HT1080 (cell line): Measurements from ENCODE around the gene ATP13A5. TPM values are rescaled to one million over a fixed set of nuclear protein-coding genes. Genes with fewer than 3 reads are reported as not detected.

ENCODE experiments used
- DNase-seq: peaks from one replicate; pipeline ENCODE4 v3.0.0-alpha.2; 2015; ENCODE audit warnings: low read depth
- total RNA-seq: library from RNA; depleted of rRNA; stranded (reverse); fragments of >200 nt; shearing (Covaris generic); gene quantifications from 2 replicates; pipeline ENCODE4 v1.2.3, GENCODE V29; 2014

ATP13A5 gene
- total RNA-seq, 1 experiment from 2014 or later: not detected

GRCh38 chr3:193270451-193270850, 108.1 kb downstream of the ATP13A5 start:
- DNase-seq: no peak

GRCh38 chr3:193269343-193270028, 109.1 kb downstream of the ATP13A5 start:
- DNase-seq: no peak

DNA sequence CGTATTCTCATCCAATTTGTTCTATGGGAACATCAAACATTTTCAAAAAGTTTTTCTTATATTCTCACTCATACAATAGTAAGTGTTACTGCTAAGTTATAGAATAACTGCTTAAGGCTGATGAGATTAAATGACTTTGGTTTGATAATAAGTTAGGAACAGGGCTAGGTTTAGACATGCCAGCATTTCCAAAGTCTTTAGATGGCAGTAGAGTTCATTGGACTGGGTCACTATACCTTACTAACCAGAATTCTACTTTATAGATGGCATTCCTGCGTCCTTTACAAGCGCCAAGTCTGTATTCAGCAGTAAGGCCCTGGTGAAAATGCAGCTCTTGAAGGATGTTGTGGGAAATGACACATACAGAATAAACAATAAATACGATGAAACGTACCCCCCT, 115.8 kb downstream of the ATP13A5 start:
- DNase-seq: peak; percentile 18

GRCh38 chr3:193261970-193262369, 116.6 kb downstream of the ATP13A5 start:
- DNase-seq: no peak

GRCh38 chr3:193253986-193254660, 124.4 kb downstream of the ATP13A5 start:
- no peak for DNase-seq

- DNase-seq: no peak
Measured at GRCh38 chr3:193250492-193250891, 128.1 kb downstream of the ATP13A5 start.

DNA sequence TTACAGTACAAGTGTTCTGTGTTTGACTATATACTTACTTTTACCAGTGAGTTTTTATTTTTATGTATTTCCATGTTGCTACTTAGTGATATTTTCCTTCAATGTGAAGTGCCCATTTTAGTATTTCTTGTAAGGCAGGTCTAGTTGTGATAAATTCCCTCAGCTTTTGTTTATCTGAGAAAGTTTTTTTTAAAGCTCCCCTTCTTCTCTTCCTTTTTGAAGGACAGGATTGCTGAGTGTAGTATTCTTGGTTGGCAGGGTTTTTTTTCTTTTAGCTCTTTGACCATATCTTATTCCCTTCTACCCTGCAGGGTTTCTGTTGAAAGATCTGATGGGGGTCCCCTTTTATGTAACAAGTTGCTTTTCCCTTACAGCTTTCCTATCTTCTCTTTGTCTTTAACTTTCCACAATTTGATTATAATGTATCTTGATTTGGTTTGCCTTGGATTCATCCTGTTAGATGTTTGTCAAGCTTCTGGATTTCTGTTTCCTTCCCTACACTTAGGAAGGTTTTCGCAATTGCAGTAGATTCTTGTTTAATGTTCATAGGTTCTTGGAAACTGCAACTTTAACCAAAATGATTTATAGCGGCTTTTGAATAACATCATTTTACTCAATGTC, 129.6 kb downstream of the ATP13A5 start:
- no peak for DNase-seq

GRCh38 chr3:193243571-193243970, 135.0 kb downstream of the ATP13A5 start:
- no peak for DNase-seq

- DNase-seq: no peak
Measured at GRCh38 chr3:193241716-193242115, 136.8 kb downstream of the ATP13A5 start.

DNA sequence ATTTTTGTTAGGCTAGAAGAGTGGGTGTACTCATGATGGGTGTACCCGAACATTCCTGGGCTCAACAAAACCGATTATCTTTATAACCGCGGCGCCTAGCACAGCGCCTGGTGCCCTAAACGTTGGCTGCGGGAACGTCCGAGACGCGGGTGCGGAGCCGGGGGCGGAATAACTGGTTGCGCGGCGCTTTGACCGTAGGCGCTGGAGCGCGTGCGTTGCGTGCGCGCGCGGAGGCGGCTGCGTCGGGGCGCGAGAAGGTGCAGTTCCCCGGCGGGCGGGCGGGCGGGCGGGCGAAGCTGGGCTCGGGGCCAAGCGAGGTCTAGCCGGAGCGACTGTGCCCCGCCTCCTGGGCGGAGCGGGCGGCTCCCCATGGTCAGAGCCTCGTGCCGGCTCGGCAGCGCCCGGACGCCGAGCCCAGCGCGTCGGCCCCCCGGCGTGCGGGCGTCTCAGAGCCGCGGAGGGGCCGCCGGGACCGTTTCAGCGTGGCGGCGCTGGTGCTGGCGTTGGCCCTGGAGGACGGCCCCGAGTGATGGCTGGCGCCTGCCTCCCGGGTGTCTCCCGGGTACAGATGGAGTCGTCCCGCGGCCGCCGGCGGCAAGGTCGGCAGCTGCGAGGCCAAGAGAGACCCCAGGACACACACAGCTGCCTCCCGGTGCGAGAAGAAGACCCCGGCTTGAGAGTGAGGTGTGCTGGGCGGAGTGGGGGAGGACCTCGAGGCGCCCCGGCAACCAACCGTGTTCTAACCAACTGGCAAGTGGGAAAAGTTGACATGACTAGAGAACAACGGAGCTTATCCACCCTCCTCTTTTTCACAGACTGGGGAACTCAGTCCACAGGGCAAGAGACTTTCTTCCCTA, 137.5 kb downstream of the ATP13A5 start, which contains the start of gene PLAAT1:
Gene PLAAT1 (plus strand): TSS at position 373 of the 857 bp plus-strand sequence. CDS start 14,429 bp downstream, outside the sequence.
- DNase-seq: peak; percentile 80

GRCh38 chr3:193240436-193240849, 138.1 kb downstream of the ATP13A5 start:
- no peak for DNase-seq

DNA sequence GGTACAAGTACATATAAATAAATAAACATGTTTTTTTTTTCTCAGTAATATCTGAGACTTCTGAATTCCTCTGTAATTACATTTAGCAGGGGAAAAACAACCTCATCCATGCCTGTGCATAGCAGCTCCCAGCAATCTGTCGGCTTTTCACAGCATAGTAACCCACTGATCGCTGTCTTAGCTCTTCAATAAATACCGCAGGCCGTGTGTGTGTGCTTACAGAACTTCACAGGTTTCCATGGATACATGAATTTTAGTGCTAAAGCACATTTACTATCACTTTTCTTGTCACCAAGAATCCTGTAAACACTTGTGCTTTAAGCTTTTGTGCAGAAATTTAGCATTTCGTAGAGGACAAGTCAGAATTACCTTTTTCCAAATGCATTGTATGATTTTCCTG, 141.5 kb downstream of the ATP13A5 start:
- no peak for DNase-seq

DNA sequence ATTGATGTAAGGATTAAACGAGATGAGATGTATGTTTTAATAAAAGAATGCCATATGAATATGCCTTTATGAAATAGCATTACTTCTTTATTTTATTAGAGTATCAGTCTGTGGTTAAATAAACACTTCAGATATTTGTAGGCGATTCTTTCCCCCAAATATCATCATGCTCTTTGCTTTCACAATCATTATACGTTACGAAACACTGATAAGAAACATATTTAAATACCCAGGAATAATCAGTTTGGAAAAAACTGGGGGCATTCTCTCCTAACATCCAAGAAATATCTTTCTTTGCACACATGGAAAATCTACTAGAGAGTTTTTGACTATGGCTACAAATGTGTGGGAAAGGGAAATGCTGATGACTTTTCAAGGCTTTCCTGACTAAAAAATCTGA, 142.0 kb downstream of the ATP13A5 start:
- no peak for DNase-seq

DNA sequence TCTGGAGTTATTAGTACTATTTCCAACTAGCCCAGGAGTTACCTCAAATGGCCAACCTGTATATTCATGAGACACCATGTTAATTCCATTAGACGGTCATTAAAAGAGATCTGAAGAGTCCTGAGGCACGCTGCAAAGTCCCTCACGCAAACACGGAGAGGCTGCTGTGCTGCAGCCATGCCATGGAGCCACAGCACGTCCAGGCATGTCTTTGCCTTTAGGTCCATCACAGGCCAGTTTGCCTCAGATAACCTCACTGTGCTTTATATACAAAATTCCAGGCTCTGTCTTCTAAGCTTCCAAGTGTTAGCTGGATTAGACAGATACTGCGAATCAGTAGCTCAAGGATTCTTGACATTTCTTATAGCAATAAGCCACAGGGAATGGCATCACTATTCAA, 147.4 kb downstream of the ATP13A5 start:
- no peak for DNase-seq

DNA sequence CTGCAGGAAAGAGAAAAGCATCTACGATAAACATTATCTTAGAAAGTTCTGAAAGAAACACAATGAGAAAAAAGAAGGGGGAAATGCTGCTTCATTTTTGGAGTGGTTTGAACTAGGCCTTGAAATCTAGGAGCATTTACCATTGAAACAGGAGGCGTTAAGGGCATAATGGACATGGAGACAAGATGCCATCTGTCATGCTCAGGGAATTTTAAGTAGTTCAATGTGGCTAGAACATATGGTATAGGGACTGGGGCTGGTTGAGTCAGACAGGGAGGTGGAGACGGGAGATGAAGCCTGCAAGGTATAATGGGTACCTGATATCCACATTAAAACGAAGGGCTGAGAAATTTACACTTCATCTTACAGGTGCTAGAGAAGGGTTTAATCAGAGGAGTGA, 147.9 kb downstream of the ATP13A5 start:
- DNase-seq: no peak

- DNase-seq: no peak
Measured at GRCh38 chr3:193229851-193230420, 148.6 kb downstream of the ATP13A5 start.

- DNase-seq: no peak
Measured at GRCh38 chr3:193228206-193228605, 150.3 kb downstream of the ATP13A5 start.

DNA sequence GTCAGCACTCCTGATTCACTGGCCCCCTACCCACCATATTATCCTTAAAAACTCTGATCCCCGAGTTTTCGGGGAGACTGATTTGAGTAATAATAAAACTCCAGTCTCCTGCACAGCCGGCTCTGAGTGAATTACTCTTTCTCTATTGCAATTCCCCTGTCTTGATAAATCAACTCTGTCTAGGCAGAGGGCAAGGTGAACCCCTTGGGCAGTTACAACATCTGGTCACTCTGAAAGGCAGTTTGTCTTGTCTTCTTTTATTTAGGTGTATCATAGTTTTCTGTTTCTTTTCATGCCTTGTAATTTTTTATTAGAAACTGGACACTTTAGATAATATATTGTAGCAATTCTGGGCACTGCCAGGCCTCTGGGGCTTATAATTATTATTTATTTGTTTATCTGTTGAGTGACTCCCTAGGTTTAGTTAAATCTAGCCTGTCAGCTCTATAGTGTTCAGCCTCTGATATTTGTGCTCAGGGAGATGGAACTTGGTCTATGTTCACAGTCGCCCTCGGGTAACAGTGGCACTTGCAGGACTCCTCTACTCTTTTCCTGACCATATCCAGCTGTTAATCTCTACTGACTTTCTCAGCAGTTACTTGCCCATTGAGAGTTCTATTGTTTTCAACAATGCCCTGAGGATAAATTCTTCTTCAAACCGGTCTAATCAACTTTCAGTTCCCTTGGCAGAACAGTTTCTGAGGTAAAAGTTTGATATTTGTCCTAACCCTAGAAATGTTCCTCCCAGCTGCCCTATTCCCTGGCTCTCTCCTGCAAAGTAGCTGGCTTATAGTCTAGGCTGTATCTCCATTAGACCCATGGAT, 153.0 kb downstream of the ATP13A5 start:
- DNase-seq: no peak
